ENCODE measurements around the gene PAGR1. TPM values are rescaled to one million over a fixed set of nuclear protein-coding genes. Genes with fewer than 3 reads are reported as not detected.

PAGR1 gene
- total and polyA plus RNA-seq, 2 of the 13 experiments (the other 11 are each of a cell fraction or from before 2014, with no cell fraction given) = 9.8 to 66.4 TPM

GRCh38 chr16:29805232-29806098 lies 10.5 kb upstream of the PAGR1 start (continued):
- TF ChIP-seq, protein P1, sequence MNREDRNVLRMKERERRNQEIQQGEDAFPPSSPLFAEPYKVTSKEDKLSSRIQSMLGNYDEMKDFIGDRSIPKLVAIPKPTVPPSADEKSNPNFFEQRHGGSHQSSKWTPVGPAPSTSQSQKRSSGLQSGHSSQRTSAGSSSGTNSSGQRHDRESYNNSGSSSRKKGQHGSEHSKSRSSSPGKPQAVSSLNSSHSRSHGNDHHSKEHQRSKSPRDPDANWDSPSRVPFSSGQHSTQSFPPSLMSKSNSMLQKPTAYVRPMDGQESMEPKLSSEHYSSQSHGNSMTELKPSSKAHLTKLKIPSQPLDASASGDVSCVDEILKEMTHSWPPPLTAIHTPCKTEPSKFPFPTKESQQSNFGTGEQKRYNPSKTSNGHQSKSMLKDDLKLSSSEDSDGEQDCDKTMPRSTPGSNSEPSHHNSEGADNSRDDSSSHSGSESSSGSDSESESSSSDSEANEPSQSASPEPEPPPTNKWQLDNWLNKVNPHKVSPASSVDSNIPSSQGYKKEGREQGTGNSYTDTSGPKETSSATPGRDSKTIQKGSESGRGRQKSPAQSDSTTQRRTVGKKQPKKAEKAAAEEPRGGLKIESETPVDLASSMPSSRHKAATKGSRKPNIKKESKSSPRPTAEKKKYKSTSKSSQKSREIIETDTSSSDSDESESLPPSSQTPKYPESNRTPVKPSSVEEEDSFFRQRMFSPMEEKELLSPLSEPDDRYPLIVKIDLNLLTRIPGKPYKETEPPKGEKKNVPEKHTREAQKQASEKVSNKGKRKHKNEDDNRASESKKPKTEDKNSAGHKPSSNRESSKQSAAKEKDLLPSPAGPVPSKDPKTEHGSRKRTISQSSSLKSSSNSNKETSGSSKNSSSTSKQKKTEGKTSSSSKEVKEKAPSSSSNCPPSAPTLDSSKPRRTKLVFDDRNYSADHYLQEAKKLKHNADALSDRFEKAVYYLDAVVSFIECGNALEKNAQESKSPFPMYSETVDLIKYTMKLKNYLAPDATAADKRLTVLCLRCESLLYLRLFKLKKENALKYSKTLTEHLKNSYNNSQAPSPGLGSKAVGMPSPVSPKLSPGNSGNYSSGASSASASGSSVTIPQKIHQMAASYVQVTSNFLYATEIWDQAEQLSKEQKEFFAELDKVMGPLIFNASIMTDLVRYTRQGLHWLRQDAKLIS (CRISPR knock-in tag; IDR thresholded peaks at IDR 0.05) = peak; percentile 89; the same call in 1 of the 2 replicates
- TF ChIP-seq SRY (CRISPR knock-in tag; IDR thresholded peaks at IDR 0.05) = peak; percentile 63; the same call in 1 of the 2 replicates
- no peak for TF ChIP-seq NR3C1 (CRISPR knock-in tag; IDR thresholded peaks at IDR 0.05)
- no peak for TF ChIP-seq ZNF577 (CRISPR knock-in tag; IDR thresholded peaks at IDR 0.05; ENCODE audit: borderline replicate concordance, low read depth)
- 0 out of 2 replicates have a peak, but pooled peaks have one; percentile 47 for TF ChIP-seq ZSCAN20 (CRISPR knock-in tag; IDR thresholded peaks at IDR 0.05; ENCODE audit: borderline replicate concordance)
- peak; percentile 80; the same call in 1 of the 2 replicates for TF ChIP-seq ZNF766 (CRISPR knock-in tag; IDR thresholded peaks at IDR 0.05; ENCODE audit: borderline replicate concordance)
- peak; percentile 96 for TF ChIP-seq SPEN (CRISPR knock-in tag; IDR thresholded peaks at IDR 0.05; ENCODE audit: low read depth)
- peak; percentile 90; the same call in 1 of the 2 replicates for TF ChIP-seq HOXA9 (CRISPR knock-in tag; IDR thresholded peaks at IDR 0.05; ENCODE audit: borderline replicate concordance)
- TF ChIP-seq DR1 (CRISPR knock-in tag; IDR thresholded peaks at IDR 0.05) = peak; percentile 77; the same call in 1 of the 2 replicates
- no peak; the same call in 1 of the 2 replicates for TF ChIP-seq HNF4G (IDR thresholded peaks at IDR 0.05; ENCODE audit: borderline replicate concordance, low read depth, low read length)
- no peak; the same call in 1 of the 2 replicates for TF ChIP-seq HNF4G (CRISPR knock-in tag; IDR thresholded peaks at IDR 0.05; ENCODE audit: borderline replicate concordance, low read depth)
- peak; percentile 90 for TF ChIP-seq ZNF576 (CRISPR knock-in tag; IDR thresholded peaks at IDR 0.05)
- TF ChIP-seq ZFP36L2 (CRISPR knock-in tag; IDR thresholded peaks at IDR 0.05) = no peak; the same call in 1 of the 2 replicates
- peak; percentile 91 for TF ChIP-seq CSRNP1 (CRISPR knock-in tag; IDR thresholded peaks at IDR 0.05)
- TF ChIP-seq, protein P2, sequence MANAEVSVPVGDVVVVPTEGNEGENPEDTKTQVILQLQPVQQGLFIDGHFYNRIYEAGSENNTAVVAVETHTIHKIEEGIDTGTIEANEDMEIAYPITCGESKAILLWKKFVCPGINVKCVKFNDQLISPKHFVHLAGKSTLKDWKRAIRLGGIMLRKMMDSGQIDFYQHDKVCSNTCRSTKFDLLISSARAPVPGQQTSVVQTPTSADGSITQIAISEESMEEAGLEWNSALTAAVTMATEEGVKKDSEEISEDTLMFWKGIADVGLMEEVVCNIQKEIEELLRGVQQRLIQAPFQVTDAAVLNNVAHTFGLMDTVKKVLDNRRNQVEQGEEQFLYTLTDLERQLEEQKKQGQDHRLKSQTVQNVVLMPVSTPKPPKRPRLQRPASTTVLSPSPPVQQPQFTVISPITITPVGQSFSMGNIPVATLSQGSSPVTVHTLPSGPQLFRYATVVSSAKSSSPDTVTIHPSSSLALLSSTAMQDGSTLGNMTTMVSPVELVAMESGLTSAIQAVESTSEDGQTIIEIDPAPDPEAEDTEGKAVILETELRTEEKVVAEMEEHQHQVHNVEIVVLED (CRISPR knock-in tag; IDR thresholded peaks at IDR 0.05; ENCODE audit: borderline replicate concordance) = peak; percentile 91
- no peak for TF ChIP-seq ZNF557 (CRISPR knock-in tag; IDR thresholded peaks at IDR 0.05)
- TF ChIP-seq ZNF280B (CRISPR knock-in tag; IDR thresholded peaks at IDR 0.05; ENCODE audit: borderline replicate concordance) = peak; percentile 98
- peak; percentile 99 for TF ChIP-seq TOPORS (CRISPR knock-in tag; IDR thresholded peaks at IDR 0.05)

Data from HepG2 (cell line).